GM13976 (cell line): Measurements from ENCODE around the gene RAP2A.

Experiments used
- DNase-seq: peaks from one replicate; pipeline ENCODE4 v3.0.0; 2012; ENCODE audit warnings: low spot score
- CTCF ChIP-seq: IDR thresholded peaks from 2 replicates; pipeline ENCODE4 v1.5.1; 2012; ENCODE audit warnings: borderline replicate concordance, mild to moderate bottlenecking; ENCODE audit not compliant: insufficient read depth; ENCODE audit errors: extremely low read depth, missing control alignments, control extremely low read depth
- in situ Hi-C: fragments of 300-500 bp; cut with MboI; formaldehyde crosslinking; loops from one replicate; pipeline ENCODE4 v1.12.0; 2022; ENCODE audit warnings: low sequenced_read_pairs, mixed read lengths, inconsistent platforms; ENCODE audit not compliant: unreplicated experiment

Gene RAP2A

GRCh38 chr13:97387890-97388289 is 46.1 kb upstream of the RAP2A start:
- TF ChIP-seq CTCF: no peak
- in situ Hi-C loops: no loop called here
- DNase-seq: no peak

- in situ Hi-C loops: no loop called here
- no peak for TF ChIP-seq CTCF
- DNase-seq: no peak
Observed at GRCh38 chr13:97388373-97388772, 45.6 kb upstream of the RAP2A start.

GRCh38 chr13:97390941-97391600 is 42.9 kb upstream of the RAP2A start:
- TF ChIP-seq CTCF: no peak
- DNase-seq: no peak
- in situ Hi-C loops: no loop called here

GRCh38 chr13:97392020-97392419 is 41.9 kb upstream of the RAP2A start:
- DNase-seq: no peak
- in situ Hi-C loops: no loop called here
- TF ChIP-seq CTCF: no peak

GRCh38 chr13:97394542-97394941 is 39.4 kb upstream of the RAP2A start:
- in situ Hi-C loops: no loop called here
- no peak for DNase-seq

GRCh38 chr13:97395447-97396136 is 38.4 kb upstream of the RAP2A start:
- TF ChIP-seq CTCF: no peak
- DNase-seq: no peak
- in situ Hi-C loops: no loop called here

More at GRCh38 chr13:97394542-97394941, 39.4 kb upstream of the RAP2A start:
- TF ChIP-seq CTCF: no peak

GRCh38 chr13:97397267-97397666 is 36.7 kb upstream of the RAP2A start:
- in situ Hi-C loops: no loop called here
- no peak for TF ChIP-seq CTCF
- DNase-seq: no peak
